Measurements from ENCODE around the gene SH3BP1. TPM values are rescaled to one million over a fixed set of nuclear protein-coding genes. Genes with fewer than 3 reads are reported as not detected.

SH3BP1 gene
- total and polyA plus RNA-seq, 2 of the 8 experiments (the other 6 are each of a cell fraction or from before 2014, with no cell fraction given), result 23.9 to 40.3 TPM

DNA sequence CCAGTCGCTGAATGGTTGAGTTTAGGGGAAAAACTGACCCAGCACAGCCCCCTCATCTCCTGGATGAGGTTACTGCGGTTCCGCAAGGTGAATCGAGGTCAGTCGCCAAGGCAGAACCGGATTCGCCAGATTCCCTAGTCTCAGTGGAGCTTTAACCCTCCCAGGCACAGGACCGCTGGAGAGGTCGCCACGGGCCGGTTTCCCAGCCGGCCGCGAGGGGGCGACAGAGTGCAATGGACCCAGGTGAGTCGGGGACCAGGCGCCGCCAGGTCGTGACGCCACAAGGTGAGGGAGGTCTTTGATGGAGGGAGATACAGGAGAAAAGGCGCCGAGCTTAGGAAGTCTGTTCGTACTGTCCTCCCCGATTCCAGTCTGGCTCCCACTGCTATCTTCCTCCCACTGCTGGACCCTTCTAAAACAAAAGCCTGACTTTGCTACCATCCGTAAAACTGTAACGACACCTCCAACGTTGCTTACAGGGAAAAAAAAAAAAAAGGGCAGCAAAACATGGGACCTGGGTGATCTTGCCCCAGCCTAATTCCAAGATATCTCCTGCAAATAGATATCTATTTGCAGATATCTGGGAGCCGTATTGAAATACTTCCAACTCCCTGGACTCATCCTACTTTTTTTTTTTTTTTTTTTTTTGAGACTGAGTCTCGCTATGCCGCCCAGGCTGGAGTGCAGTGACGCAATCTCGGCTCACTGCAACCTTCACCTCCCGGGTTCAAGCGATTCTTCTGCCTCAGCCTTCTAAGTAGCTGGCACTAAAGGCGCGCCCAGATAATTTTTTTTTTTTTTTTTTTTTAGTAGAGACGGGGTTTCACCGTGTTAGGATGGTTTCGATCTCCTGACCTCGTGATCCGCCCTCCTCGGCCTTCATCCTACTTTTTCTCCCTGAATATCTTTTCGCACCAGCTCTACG, 32.2 kb upstream of the SH3BP1 start (continued):
- peak; percentile 66 for TF ChIP-seq E2F6 (IDR thresholded peaks at IDR 0.05)
- no peak for TF ChIP-seq FOSL1 (IDR thresholded peaks at IDR 0.05; ENCODE audit: insufficient read depth, low read depth, low read length)
- no peak for TF ChIP-seq SUZ12 (IDR thresholded peaks at IDR 0.05; ENCODE audit: low read length)
- TF ChIP-seq BCL11A (IDR thresholded peaks at IDR 0.05; ENCODE audit: low read depth in 2 of 2, low read length in 2 of 2), result no peak
- no peak for TF ChIP-seq GABPA (IDR thresholded peaks at IDR 0.05; ENCODE audit: borderline replicate concordance, insufficient read depth, low read length)
- no peak for TF ChIP-seq GTF2F1 (IDR thresholded peaks at IDR 0.05; ENCODE audit: borderline replicate concordance, low read depth, low read length)
- no peak for TF ChIP-seq SP2 (IDR thresholded peaks at IDR 0.05; ENCODE audit: low read length)
- TF ChIP-seq TCF12 (IDR thresholded peaks at IDR 0.05; ENCODE audit: low read depth, low read length), result 0 out of 2 replicates have a peak, but pooled peaks have one; percentile 36
- TF ChIP-seq POU5F1 (IDR thresholded peaks at IDR 0.05; ENCODE audit: low read depth, low read length), result no peak
- no peak for TF ChIP-seq TAF7 (optimal IDR thresholded peaks at IDR 0.05; ENCODE audit: borderline replicate concordance, low read depth, low read length)
- TF ChIP-seq KDM5A (IDR thresholded peaks at IDR 0.05; ENCODE audit: low read length), result no peak
- TF ChIP-seq EZH2 (IDR thresholded peaks at IDR 0.05; ENCODE audit: low read depth, low read length, severe bottlenecking), result no peak
- no peak for TF ChIP-seq SIX5 (IDR thresholded peaks at IDR 0.05; ENCODE audit: low read depth, low read length)
- no peak for TF ChIP-seq RFX5 (IDR thresholded peaks at IDR 0.05; ENCODE audit: borderline replicate concordance, low read depth, low read length)
- peak; percentile 78 for TF ChIP-seq POLR2AphosphoS5 (IDR thresholded peaks at IDR 0.05; ENCODE audit: low read depth, low read length)
- TF ChIP-seq CHD2 (IDR thresholded peaks at IDR 0.05; ENCODE audit: low read length), result 0 out of 2 replicates have a peak, but pooled peaks have one; percentile 17
- peak; percentile 68; the same call in 1 of the 2 replicates for TF ChIP-seq JUND (IDR thresholded peaks at IDR 0.05; ENCODE audit: low read length)
- no peak for TF ChIP-seq ZNF274 (IDR thresholded peaks at IDR 0.05; ENCODE audit: borderline replicate concordance, extremely low read depth, low read length)
- no peak for TF ChIP-seq ATF2 (IDR thresholded peaks at IDR 0.05; ENCODE audit: low read length)
- TF ChIP-seq USF2 (IDR thresholded peaks at IDR 0.05; ENCODE audit: low read length), result no peak

Data from H1 (cell line).